ENCODE results near the gene OTOP3. TPM values are rescaled to one million over a fixed set of nuclear protein-coding genes. Genes with fewer than 3 reads are reported as not detected.
"Not testable (repeated sequence)": the region's sequence is repeated elsewhere in the genome, so short reads cannot be mapped to it uniquely, and the experiment has no call there.

The OTOP3 gene
- total and polyA plus RNA-seq, 8 donors: 0.18 to 2.6 TPM; not detected in 6

GRCh38 chr17:74978240-74978639 lies 42.5 kb downstream of the OTOP3 start:
- H3K9me3 ChIP-seq: no peaks in the 10 kb centered on the region
- H3K4me1 ChIP-seq: peaks cover 22 to 47% (median 32%) of the 10 kb centered on the region in 4 donors
- H3K36me3 ChIP-seq: no peaks in the 10 kb centered on the region
- DNase-seq: no peak
- peaks cover 0 to 21% (median 3%) of the 10 kb centered on the region in 3 donors for H3K27me3 ChIP-seq
- intact Hi-C loops (cut with DNase I; ENCODE audit: low total_unique reads): no loop called here
- 61 to 90% (median 86%) methylated on average over 2 to 3 of the region's 3 CpGs for WGBS, 5 donors
- H3K27ac ChIP-seq: no peak overlapping the region
- H3K4me3 ChIP-seq: no peak overlapping the region
- TF ChIP-seq POLR2AphosphoS5 (IDR thresholded peaks at IDR 0.05): no peak

DNA sequence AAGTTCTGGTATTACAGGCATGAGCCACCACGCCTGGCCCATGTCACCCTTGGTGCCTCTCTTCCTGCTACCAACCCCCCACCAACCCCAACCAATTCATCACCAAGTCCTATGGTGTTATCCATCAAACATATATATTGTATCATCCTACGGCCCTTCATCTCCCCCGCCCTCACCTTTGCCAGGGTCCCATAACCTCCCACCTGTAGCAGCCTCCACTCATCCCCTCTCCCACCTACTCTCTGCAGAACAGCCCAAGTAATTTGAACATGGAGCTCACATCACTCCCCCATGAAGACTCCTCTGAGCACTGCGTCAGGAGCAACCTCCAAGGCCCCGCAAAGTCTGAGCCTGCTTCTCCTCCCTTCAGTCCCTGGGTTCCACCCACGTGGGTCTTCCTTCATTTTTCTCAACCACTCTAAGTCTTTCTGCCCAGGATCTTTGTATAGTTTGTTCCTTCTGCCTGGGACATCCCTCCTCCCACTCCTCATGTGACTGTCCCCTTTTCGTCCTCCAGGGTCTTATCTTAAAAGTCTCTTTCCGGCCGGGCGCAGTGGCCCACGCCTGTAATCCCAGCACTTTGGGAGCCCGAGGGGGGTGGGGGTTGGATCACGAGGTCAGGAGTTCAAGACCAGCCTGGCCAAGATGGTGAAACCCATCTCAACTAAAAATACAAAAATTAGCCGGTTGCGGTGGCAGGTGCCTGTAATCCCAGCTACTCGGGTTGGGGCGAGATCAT lies 43.9 kb downstream of the OTOP3 start:
- Histone ChIP-seq H3K4me1 (peaks cover 17 to 35% (median 31%) of the 10 kb centered on the region in 4 donors), H3K4me3 (no peak overlapping the region), H3K27ac (no peak overlapping the region), H3K36me3 (no peaks in the 10 kb centered on the region), H3K9me3 (no peaks in the 10 kb centered on the region), H3K27me3 (peaks cover 0 to 7% (median 0%) of the 10 kb centered on the region in 3 donors)
- WGBS, 5 donors: 81 to 84% (median 83%) methylated on average over 17 of the region's 17 CpGs
- no peak for TF ChIP-seq POLR2A (IDR thresholded peaks at IDR 0.05)
- no peak for TF ChIP-seq CTCF (IDR thresholded peaks at IDR 0.05)
- TF ChIP-seq POLR2AphosphoS5 (IDR thresholded peaks at IDR 0.05): no peak
- TF ChIP-seq EP300 (IDR thresholded peaks at IDR 0.05): no peak
- intact Hi-C loops (cut with DNase I; ENCODE audit: low total_unique reads): no loop called here
- DNase-seq: no peak

DNA sequence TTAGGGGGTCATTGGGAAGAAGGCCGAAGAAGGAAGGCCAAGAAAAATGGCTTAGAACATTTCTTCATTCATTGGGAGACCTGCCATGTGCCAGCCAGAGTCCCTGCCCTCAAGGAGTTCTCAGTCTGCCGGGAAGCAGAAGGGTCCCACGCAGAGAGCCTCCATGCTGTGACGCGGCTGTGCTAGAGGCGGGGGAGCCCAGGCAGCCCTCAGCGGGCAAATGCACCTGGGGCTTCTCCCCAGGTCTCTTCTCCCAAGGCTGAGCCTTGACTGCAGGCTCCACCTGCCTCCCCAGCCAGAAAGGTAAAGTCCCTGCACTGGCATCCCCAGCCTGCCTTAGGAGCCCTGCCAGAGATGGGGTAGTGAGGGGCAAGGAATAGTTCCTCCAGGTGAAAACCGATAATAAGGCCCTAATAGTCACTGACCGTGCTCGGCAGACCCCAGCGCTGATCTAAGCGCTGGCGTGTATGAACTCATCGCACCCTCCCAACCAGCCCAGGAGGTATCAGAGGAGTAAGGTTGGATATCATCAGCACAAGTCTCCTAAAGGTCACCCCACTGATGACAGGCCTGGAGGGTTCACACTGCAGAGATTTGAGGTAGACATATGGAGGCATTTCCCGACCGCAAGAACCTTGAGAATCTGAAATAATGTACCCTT lies 45.8 kb downstream of the OTOP3 start:
- Histone ChIP-seq H3K27me3 (no peaks in the 10 kb centered on the region), H3K9me3 (no peaks in the 10 kb centered on the region), H3K4me3 (peak overlapping the region; percentile 48 to 70 (median 66)), H3K4me1 (peaks cover 22 to 44% (median 28%) of the 10 kb centered on the region in 4 donors), H3K36me3 (no peaks in the 10 kb centered on the region), H3K27ac (peak overlapping the region; percentile 91 to 95 (median 95))
- TF ChIP-seq EP300 (IDR thresholded peaks at IDR 0.05) (no peak), POLR2AphosphoS5 (IDR thresholded peaks at IDR 0.05) (no peak), CTCF (IDR thresholded peaks at IDR 0.05) (no peak), POLR2A (IDR thresholded peaks at IDR 0.05) (no peak)
- whole genome bisulfite sequencing, 5 donors: 51 to 71% (median 67%) methylated on average over 13 to 16 of the region's 16 CpGs
- intact Hi-C loops (cut with DNase I; ENCODE audit: low total_unique reads): no loop called here
- DNase-seq: no peak

GRCh38 chr17:74981979-74982662 lies 46.4 kb downstream of the OTOP3 start:
- no peaks in the 10 kb centered on the region for H3K27me3 ChIP-seq
- intact Hi-C loops (cut with DNase I; ENCODE audit: low total_unique reads): no loop called here
- peak; percentile 79 to 95 for DNase-seq
- H3K9me3 ChIP-seq: no peaks in the 10 kb centered on the region
- H3K27ac ChIP-seq: peak overlapping the region; percentile 91 to 95 (median 95)
- WGBS, 5 donors: 0 to 2% (median 1%) methylated on average over 18 to 61 of the region's 61 CpGs
- no peaks in the 10 kb centered on the region for H3K36me3 ChIP-seq
- TF ChIP-seq CTCF (IDR thresholded peaks at IDR 0.05) (peak in 1 of 7 experiments; percentile 9), POLR2AphosphoS5 (IDR thresholded peaks at IDR 0.05) (peak in 2 of 3 donors; percentile 81 to 88), POLR2A (IDR thresholded peaks at IDR 0.05) (peak in 1 of 4 donors; percentile 45), EP300 (IDR thresholded peaks at IDR 0.05) (no peak)
- peak overlapping the region; percentile 48 to 70 (median 66) for H3K4me3 ChIP-seq
- H3K4me1 ChIP-seq: peaks cover 28 to 51% (median 33%) of the 10 kb centered on the region in 4 donors

GRCh38 chr17:74982663-74983313 lies 47.1 kb downstream of the OTOP3 start:
- H3K9me3 ChIP-seq; H3K36me3 ChIP-seq; intact Hi-C loops (cut with DNase I; ENCODE audit: low total_unique reads); H3K27me3 ChIP-seq: not testable (repeated sequence)
- Histone ChIP-seq H3K27ac (peak overlapping the region; percentile 91 to 95 (median 95)), H3K4me3 (peak overlapping the region; percentile 48 to 70 (median 66)), H3K4me1 (peaks cover 28 to 52% (median 35%) of the 10 kb centered on the region in 4 donors)
- 17 to 30% (median 23%) methylated on average over 7 to 14 of the region's 14 CpGs for WGBS, 5 donors
- DNase-seq: peak in 1 of 2 donors; percentile 53
